Coronary artery (tissue), 2 donors: ENCODE results near the gene TAOK2.

Experiments
- DNase-seq: peaks from one replicate; pipeline ENCODE4 v3.0.0-alpha.2; 2017; ENCODE audit warnings: low spot score
- H3K27ac ChIP-seq, 2 donors: fragments of 200-600 bp; sonication (generic); one replicate each; pipeline ENCODE4 v1.5.1; 2016 to 2019
- H3K4me3 ChIP-seq: fragments of 200-600 bp; sonication (generic); 2 replicates; pipeline ENCODE4 v1.5.1; 2016; ENCODE audit warnings: mild to moderate bottlenecking, moderate library complexity
- CTCF ChIP-seq: fragments of 200-600 bp; sonication (generic); IDR thresholded peaks from one replicate; pipeline ENCODE4 v1.5.1; 2019; ENCODE audit warnings: antibody characterized with exemption

Gene TAOK2

GRCh38 chr16:29940656-29941055, 33.0 kb upstream of the TAOK2 start:
- DNase-seq, result no peak

GRCh38 chr16:29943846-29944799, 29.5 kb upstream of the TAOK2 start:
- DNase-seq, result no peak
- no peak overlapping the region for H3K27ac ChIP-seq
- no peak overlapping the region for H3K4me3 ChIP-seq
- TF ChIP-seq CTCF, result no peak

More at GRCh38 chr16:29940656-29941055, 33.0 kb upstream of the TAOK2 start:
- no peak overlapping the region for H3K4me3 ChIP-seq
- no peak for TF ChIP-seq CTCF
- no peak overlapping the region for H3K27ac ChIP-seq

GRCh38 chr16:29947897-29948296, 25.8 kb upstream of the TAOK2 start:
- DNase-seq, result no peak
- H3K27ac ChIP-seq, result no peak overlapping the region
- H3K4me3 ChIP-seq, result no peak overlapping the region
- no peak for TF ChIP-seq CTCF

GRCh38 chr16:29950806-29951461, 22.7 kb upstream of the TAOK2 start:
- no peak overlapping the region for H3K4me3 ChIP-seq
- no peak for TF ChIP-seq CTCF
- no peak for DNase-seq
- no peak overlapping the region for H3K27ac ChIP-seq

GRCh38 chr16:29951625-29952365, 21.9 kb upstream of the TAOK2 start:
- Histone ChIP-seq H3K27ac (no peak overlapping the region), H3K4me3 (no peak overlapping the region)
- DNase-seq, result no peak
- TF ChIP-seq CTCF, result no peak

- no peak for DNase-seq
- Histone ChIP-seq H3K4me3 (no peak overlapping the region), H3K27ac (no peak overlapping the region)
- TF ChIP-seq CTCF, result no peak
Measured at GRCh38 chr16:29958756-29959155, 14.9 kb upstream of the TAOK2 start.
